ENCODE measurements around the gene PPP1R17. TPM values are rescaled to one million over a fixed set of nuclear protein-coding genes. Genes with fewer than 3 reads are reported as not detected.

Gene PPP1R17
- total RNA-seq, 1 donor from 2014 or later, result not detected

- H4K20me1 ChIP-seq (ENCODE audit: low read depth), result no peaks in the 10 kb centered on the region
- no peak overlapping the region for H3K4me3 Mint-ChIP-seq
- TF ChIP-seq EZH2phosphoT487 (IDR thresholded peaks at IDR 0.05) (no peak), EZH2 (IDR thresholded peaks at IDR 0.05) (no peak), CTCF (IDR thresholded peaks at IDR 0.05) (no peak)
- H3K9ac ChIP-seq, result no peak overlapping the region
- H3K36me3 Mint-ChIP-seq, result peaks cover 2% of the 10 kb centered on the region
- H3K79me2 ChIP-seq (ENCODE audit: low read depth), result no peaks in the 10 kb centered on the region
- peaks cover 8% of the 10 kb centered on the region for H3K27me3 ChIP-seq
- H3K4me3 ChIP-seq, result no peak overlapping the region
- H3K9me3 ChIP-seq (ENCODE audit: low read depth), result no peaks in the 10 kb centered on the region
- H3K4me1 Mint-ChIP-seq, result peaks cover 10% of the 10 kb centered on the region
- no peak overlapping the region for H3K27ac Mint-ChIP-seq
- no peaks in the 10 kb centered on the region for H3K36me3 ChIP-seq
- no peak overlapping the region for H3K4me2 ChIP-seq
- no peak for DNase-seq (ENCODE audit: low spot score)
- H3K27ac ChIP-seq, result no peak overlapping the region
- peaks cover 7% of the 10 kb centered on the region for H3K9me3 Mint-ChIP-seq
- no peak overlapping the region for H2AFZ ChIP-seq (replicated peaks)
- H3K27me3 Mint-ChIP-seq (ENCODE audit: insufficient read depth, low read depth), result no peaks in the 10 kb centered on the region
- no peaks in the 10 kb centered on the region for H3F3A ChIP-seq (ENCODE audit: low read depth)
- H3K4me1 ChIP-seq, result peaks cover 5% of the 10 kb centered on the region
These were observed 12.0 kb downstream of the PPP1R17 start for GRCh38 chr7:31699050-31699449.

GRCh38 chr7:31702354-31702753 lies 15.3 kb downstream of the PPP1R17 start:
- Mint-ChIP-seq H3K27ac (no peak overlapping the region), H3K4me1 (peaks cover 6% of the 10 kb centered on the region), H3K27me3 (ENCODE audit: insufficient read depth, low read depth) (no peaks in the 10 kb centered on the region), H3K9me3 (peaks cover 8% of the 10 kb centered on the region), H3K4me3 (no peak overlapping the region), H3K36me3 (peaks cover 2% of the 10 kb centered on the region)
- H3K9me3 ChIP-seq (ENCODE audit: low read depth), result no peaks in the 10 kb centered on the region
- H3K79me2 ChIP-seq (ENCODE audit: low read depth), result no peaks in the 10 kb centered on the region
- no peaks in the 10 kb centered on the region for H3F3A ChIP-seq (ENCODE audit: low read depth)
- H3K36me3 ChIP-seq, result no peaks in the 10 kb centered on the region
- no peaks in the 10 kb centered on the region for H4K20me1 ChIP-seq (ENCODE audit: low read depth)
- H3K4me3 ChIP-seq, result no peak overlapping the region
- DNase-seq (ENCODE audit: low spot score), result no peak
- no peak overlapping the region for H3K9ac ChIP-seq
- H3K4me1 ChIP-seq, result no peaks in the 10 kb centered on the region
- no peak overlapping the region for H2AFZ ChIP-seq (replicated peaks)
- no peak overlapping the region for H3K4me2 ChIP-seq
- no peak overlapping the region for H3K27ac ChIP-seq
- no peak for TF ChIP-seq EZH2 (IDR thresholded peaks at IDR 0.05)
- TF ChIP-seq EZH2phosphoT487 (IDR thresholded peaks at IDR 0.05), result no peak
- TF ChIP-seq CTCF (IDR thresholded peaks at IDR 0.05), result no peak
- H3K27me3 ChIP-seq, result peaks cover 37% of the 10 kb centered on the region

- Histone ChIP-seq H3K27ac (no peak overlapping the region), H3K4me1 (peaks cover 7% of the 10 kb centered on the region), H3K4me2 (no peak overlapping the region), H3K27me3 (peaks cover 65% of the 10 kb centered on the region), H3K36me3 (no peaks in the 10 kb centered on the region), H4K20me1 (ENCODE audit: low read depth) (peaks cover 4% of the 10 kb centered on the region), H3K4me3 (no peak overlapping the region), H3K79me2 (ENCODE audit: low read depth) (no peaks in the 10 kb centered on the region), H3K9ac (no peak overlapping the region), H2AFZ (replicated peaks) (no peak overlapping the region), H3F3A (ENCODE audit: low read depth) (peaks cover 15% of the 10 kb centered on the region), H3K9me3 (ENCODE audit: low read depth) (no peaks in the 10 kb centered on the region)
- no peak for DNase-seq (ENCODE audit: low spot score)
- Mint-ChIP-seq H3K27me3 (ENCODE audit: insufficient read depth, low read depth) (peaks cover 5% of the 10 kb centered on the region), H3K4me3 (no peak overlapping the region), H3K36me3 (peaks cover 2% of the 10 kb centered on the region), H3K9me3 (peaks cover 5% of the 10 kb centered on the region), H3K4me1 (peaks cover 28% of the 10 kb centered on the region), H3K27ac (no peak overlapping the region)
- TF ChIP-seq EZH2 (IDR thresholded peaks at IDR 0.05) (no peak), CTCF (IDR thresholded peaks at IDR 0.05) (no peak), EZH2phosphoT487 (IDR thresholded peaks at IDR 0.05) (no peak)
These were observed 18.4 kb downstream of the PPP1R17 start for GRCh38 chr7:31705377-31705776.
